Right lobe of liver (tissue), 4 donors: ENCODE results near the gene EMC9.

Experiments
- CTCF ChIP-seq, 4 donors: fragments of 200-600 bp in 3 of 4; fragments of 450-650 bp in 1 of 4; IDR thresholded peaks; one replicate each; pipeline versions ENCODE4 v1.5.1 to v1.8.0; 2016 to 2022; ENCODE audit warnings: antibody characterized with exemption in 4 of 4, mild to moderate bottlenecking in 2 of 4
- POLR2A ChIP-seq: fragments of 450-650 bp; IDR thresholded peaks from one replicate; pipeline ENCODE4 v1.6.1; 2017; ENCODE audit warnings: antibody characterized with exemption, mild to moderate bottlenecking
- donor health status: DM: no; HTN: no; CAD: no.
- donor health status: DM: no; HTN: no; CAD: no.
- donor health status: DM: no; HTN: yes; CAD: no.

GRCh38 chr14:24150061-24150460 lies 8.7 kb upstream of the EMC9 start:
- TF ChIP-seq CTCF (IDR thresholded peaks at IDR 0.05) (no peak), POLR2A (no peak)
